ES-I3 (cell line): ENCODE data around the gene MIGA1.
"Not testable (repeated sequence)": the region's sequence is repeated elsewhere in the genome, so short reads cannot be mapped to it uniquely, and the experiment has no call there.

Experiments
- H3K36me3 ChIP-seq: 2 replicates; pipeline ENCODE4 v1.6.1; 2013; ENCODE audit warnings: mild to moderate bottlenecking, low read length, control low read depth, moderate library complexity; ENCODE audit not compliant: insufficient read depth
- H3K4me1 ChIP-seq: 2 replicates; pipeline ENCODE4 v1.6.1; 2013; ENCODE audit warnings: mild to moderate bottlenecking, control low read depth, low read length; ENCODE audit not compliant: insufficient read depth
- H3K9ac ChIP-seq: 2 replicates; pipeline ENCODE4 v1.6.1; 2013; ENCODE audit warnings: low read depth, mild to moderate bottlenecking, low read length, moderate library complexity
- H3K9me3 ChIP-seq: 2 replicates; pipeline ENCODE4 v1.6.1; 2013; ENCODE audit warnings: mild to moderate bottlenecking, low read length, moderate library complexity; ENCODE audit not compliant: control insufficient read depth, insufficient read depth

MIGA1 gene

GRCh38 chr1:77888781-77889642 is 109.6 kb downstream of the MIGA1 start:
- peak overlapping the region; percentile 88 for H3K9ac ChIP-seq

DNA sequence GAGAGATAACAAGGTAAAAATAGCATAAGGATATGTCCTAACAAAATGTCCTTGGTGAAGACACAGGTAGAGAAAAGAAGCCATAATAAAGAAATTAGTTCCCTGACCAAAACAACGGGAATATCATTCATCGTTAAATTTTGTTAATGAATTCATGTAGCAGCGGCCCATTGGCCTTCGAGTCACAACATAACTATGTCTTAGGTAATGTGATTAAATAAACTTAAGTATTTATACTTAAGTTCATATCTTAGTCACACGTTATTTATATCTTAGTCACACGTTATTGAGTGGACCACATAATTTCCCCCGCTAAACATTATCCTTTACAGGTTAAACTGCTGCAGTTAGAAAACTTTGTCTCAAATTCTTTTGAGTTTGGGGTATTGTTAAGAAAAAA is 110.2 kb downstream of the MIGA1 start:
- H3K9ac ChIP-seq: peak overlapping the region; percentile 88
- no peaks in the 10 kb centered on the region for H3K36me3 ChIP-seq
- no peaks in the 10 kb centered on the region for H3K9me3 ChIP-seq
- H3K4me1 ChIP-seq: no peaks in the 10 kb centered on the region; the same call in 1 of the 2 replicates

More at GRCh38 chr1:77888781-77889642, 109.6 kb downstream of the MIGA1 start:
- Histone ChIP-seq H3K36me3 (no peaks in the 10 kb centered on the region), H3K9me3 (no peaks in the 10 kb centered on the region), H3K4me1 (no peaks in the 10 kb centered on the region; the same call in 1 of the 2 replicates)

DNA sequence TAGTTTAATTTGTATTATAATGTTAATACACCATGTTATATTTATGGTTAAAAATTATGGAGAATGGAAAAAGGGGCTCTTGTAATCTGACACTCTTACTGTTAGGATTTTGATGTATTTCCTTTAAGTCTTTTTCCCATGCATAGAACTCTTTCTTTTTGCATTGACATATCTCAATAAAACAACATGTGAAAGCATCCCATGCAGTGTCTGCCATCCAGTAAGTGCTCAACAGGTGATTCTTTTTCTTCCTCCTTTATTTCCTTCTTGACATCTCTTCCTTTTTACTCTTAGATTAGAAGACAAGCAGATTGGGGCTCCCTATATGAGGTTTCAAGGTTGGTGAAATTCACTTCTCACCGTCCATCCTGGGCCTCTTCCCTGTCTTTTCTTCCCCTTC is 111.8 kb downstream of the MIGA1 start:
- no peak overlapping the region for H3K9ac ChIP-seq
- H3K4me1 ChIP-seq: no peaks in the 10 kb centered on the region; the same call in 1 of the 2 replicates
- no peaks in the 10 kb centered on the region for H3K36me3 ChIP-seq
- H3K9me3 ChIP-seq: no peaks in the 10 kb centered on the region

DNA sequence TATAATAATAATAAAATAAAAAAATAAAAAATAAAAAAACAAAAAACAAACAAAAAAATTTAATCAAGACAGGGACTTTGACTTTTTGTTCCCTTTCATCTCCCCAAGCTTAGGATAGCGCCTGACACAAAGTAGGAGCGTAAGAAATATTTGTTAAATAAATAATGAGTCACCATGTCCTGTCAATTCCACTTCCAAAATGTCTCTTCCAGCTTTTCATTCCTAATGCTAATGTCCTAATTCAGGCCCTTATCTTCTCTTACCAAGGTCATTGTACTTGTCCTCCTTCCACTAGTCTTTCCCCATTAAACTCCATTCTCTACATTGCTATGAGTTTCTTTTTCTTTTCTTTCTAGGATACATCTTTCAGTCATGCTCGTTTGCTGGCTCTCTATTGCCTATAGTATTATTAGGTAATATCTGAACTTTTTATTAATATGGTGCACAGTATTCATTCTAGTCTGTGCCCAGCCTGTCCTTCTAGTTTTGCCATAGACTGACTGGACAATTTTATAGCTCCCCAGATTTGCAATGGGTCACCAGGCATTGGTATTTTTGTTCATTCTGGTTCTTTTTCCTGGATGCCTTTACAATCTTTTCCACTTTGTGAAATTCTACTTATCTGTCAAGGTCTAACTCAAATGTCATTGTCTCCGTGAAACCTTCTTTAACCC is 120.3 kb downstream of the MIGA1 start:
- Histone ChIP-seq H3K4me1 (no peaks in the 10 kb centered on the region), H3K9me3 (no peaks in the 10 kb centered on the region), H3K9ac (no peak overlapping the region), H3K36me3 (no peaks in the 10 kb centered on the region)

DNA sequence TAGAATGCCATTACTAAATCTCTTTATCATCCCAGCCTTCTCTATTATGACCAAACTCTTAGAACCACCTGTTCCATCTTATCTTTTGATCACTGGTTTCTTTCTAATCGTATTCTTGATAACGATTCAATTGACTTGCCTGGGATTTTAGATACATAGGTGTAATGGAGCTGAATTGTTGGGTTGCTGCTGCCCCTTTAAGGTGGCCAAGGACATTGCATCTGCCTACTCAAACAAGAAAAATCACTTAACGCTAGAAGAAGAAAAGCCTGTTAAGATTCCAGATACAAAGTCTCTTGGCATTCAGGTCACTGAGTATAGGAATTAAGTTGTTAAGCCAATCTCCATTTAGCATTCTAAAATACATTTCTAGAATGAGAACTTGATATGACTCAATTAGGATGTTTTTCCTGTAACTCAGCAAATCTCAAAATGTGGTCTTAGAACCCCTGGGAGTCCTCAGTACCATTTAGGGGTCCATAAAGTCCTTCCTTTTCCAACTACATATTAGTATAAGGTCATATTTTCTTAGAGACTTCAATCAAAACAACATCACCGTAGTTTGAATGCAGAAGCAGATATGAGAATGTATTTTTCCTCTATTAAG is 121.3 kb downstream of the MIGA1 start:
- Histone ChIP-seq H3K9ac (no peak overlapping the region), H3K4me1 (no peaks in the 10 kb centered on the region), H3K9me3 (no peaks in the 10 kb centered on the region), H3K36me3 (no peaks in the 10 kb centered on the region)

GRCh38 chr1:77905603-77906002 is 126.2 kb downstream of the MIGA1 start:
- no peaks in the 10 kb centered on the region for H3K9me3 ChIP-seq
- H3K4me1 ChIP-seq: no peaks in the 10 kb centered on the region
- no peak overlapping the region for H3K9ac ChIP-seq
- no peaks in the 10 kb centered on the region for H3K36me3 ChIP-seq

GRCh38 chr1:77906019-77906545 is 126.6 kb downstream of the MIGA1 start:
- no peaks in the 10 kb centered on the region for H3K36me3 ChIP-seq
- H3K9me3 ChIP-seq: no peaks in the 10 kb centered on the region
- H3K9ac ChIP-seq: no peak overlapping the region
- no peaks in the 10 kb centered on the region for H3K4me1 ChIP-seq

GRCh38 chr1:77906624-77907023 is 127.2 kb downstream of the MIGA1 start:
- Histone ChIP-seq H3K9me3 (no peaks in the 10 kb centered on the region), H3K36me3 (no peaks in the 10 kb centered on the region), H3K9ac (no peak overlapping the region), H3K4me1 (no peaks in the 10 kb centered on the region)

DNA sequence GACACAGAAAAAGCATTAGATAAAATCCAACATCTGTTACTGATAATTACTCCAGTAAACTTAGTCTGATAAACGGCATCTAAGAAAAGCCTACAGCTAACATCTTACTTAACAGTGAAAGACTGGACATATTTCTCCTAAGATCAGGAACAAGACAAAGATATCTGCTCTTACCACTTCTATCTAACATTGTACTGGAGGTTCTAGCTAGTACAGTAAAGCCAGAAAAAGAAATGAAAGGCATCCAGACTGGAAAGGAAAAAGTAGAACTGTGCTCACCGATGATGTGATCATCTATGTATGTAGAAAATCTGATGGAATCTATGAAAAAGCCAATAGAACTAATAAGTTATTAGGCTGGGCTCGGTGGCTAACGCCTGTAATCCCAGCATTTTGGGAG is 130.7 kb downstream of the MIGA1 start:
- Histone ChIP-seq H3K9me3 (no peaks in the 10 kb centered on the region), H3K4me1 (no peaks in the 10 kb centered on the region), H3K9ac (no peak overlapping the region), H3K36me3 (no peaks in the 10 kb centered on the region)

DNA sequence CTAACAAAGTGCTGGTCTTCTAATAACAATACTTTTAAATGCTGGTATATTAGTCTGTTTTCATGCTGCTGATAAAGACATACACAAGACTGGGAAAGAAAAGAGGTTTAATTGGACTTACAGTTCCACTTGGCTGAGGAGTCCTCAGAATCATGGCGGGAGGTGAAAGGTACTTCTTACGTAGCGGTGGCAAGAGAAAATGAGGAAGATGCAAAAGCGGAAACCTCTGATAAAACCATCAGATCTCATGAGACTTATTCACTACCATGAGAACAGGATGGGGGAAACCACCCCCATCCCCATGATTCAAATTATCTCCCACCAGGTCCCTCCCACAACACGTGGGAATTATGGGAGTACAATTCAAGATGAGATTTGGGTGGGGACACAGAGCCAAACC is 139.5 kb downstream of the MIGA1 start:
- H3K4me1 ChIP-seq, H3K36me3 ChIP-seq, H3K9me3 ChIP-seq, H3K9ac ChIP-seq: not testable (repeated sequence)

DNA sequence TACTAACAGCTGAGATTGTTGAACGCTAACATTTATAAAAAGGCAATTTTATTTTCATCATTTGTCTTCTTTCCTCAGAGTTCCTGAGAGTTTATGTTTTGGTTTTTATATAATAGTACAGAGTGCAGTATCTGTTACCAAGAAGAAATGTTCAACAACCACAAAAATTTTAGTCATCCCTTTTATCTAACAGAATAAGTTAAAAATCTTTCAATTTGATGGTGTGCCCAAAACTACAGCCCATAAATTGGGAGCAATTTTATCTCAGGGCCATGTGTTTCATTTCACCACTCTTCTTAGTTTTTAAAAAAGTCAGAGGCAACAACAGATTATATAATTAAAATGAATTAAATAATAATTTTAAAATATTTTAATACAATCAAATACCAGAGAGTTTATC is 146.1 kb downstream of the MIGA1 start:
- no peaks in the 10 kb centered on the region for H3K9me3 ChIP-seq
- H3K4me1 ChIP-seq: no peaks in the 10 kb centered on the region
- no peaks in the 10 kb centered on the region for H3K36me3 ChIP-seq
- H3K9ac ChIP-seq: no peak overlapping the region

- H3K9ac ChIP-seq: no peak overlapping the region
Observed at GRCh38 chr1:77925956-77926355, 146.5 kb downstream of the MIGA1 start.

DNA sequence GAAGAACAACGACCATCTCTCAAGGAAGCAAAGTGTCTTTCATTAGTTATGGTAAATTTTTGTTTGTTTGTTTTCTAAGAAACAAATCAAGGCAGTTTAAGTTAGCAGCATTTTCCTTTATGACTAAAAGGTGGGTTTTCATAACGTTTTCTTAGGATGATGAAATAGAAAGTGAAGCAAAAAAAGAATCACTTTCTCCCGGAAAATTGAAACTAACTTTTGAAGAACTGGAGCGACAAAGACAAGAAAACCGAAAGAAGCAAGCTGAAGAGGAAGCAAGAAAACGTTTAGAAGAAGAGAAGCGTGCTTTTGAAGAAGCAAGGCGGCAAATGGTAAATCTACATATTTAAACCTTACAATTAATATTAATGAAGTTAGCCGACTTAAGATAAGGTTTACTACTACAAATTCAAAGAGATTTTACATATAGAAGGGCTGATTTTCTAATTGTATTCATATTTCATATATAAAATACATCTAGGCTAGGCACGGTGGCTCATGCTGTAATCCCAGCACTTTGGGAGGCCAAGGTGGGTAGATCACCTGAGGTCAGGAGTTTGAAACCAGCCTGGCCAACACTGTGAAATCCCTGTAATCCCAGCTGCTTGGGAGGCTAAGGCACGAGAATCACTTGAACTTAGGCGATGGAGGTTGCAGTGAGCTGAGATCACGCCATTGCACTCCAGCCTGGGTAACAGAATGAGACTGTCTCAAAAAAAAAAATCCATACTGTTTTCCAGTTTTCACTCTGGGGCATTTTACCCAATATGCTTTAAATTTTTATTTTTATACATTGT is 147.3 kb downstream of the MIGA1 start:
- Histone ChIP-seq H3K9ac (no peak overlapping the region), H3K9me3 (no peaks in the 10 kb centered on the region), H3K4me1 (no peaks in the 10 kb centered on the region), H3K36me3 (no peaks in the 10 kb centered on the region)

More at GRCh38 chr1:77925956-77926355, 146.5 kb downstream of the MIGA1 start:
- H3K4me1 ChIP-seq: no peaks in the 10 kb centered on the region
- H3K36me3 ChIP-seq: no peaks in the 10 kb centered on the region
- no peaks in the 10 kb centered on the region for H3K9me3 ChIP-seq

DNA sequence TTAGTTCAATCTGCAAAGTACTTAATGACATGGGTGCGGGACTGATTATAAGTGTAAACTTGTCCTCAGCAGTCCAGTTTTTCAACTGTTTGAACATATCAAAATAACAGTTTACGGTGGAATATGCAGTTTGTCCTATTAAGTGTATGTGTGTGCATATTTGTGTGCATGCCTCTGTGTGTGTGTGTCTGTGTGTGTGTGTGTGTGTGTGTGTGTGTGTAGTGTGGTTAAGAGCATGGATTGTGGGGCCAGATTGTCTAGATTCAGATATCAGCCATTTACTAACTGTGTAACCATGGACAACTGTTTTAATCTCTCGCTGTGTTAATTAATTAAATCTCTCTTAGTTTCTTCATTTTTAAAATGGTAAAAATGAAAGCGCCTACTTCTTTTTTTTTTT is 148.0 kb downstream of the MIGA1 start:
- no peaks in the 10 kb centered on the region for H3K9me3 ChIP-seq
- H3K36me3 ChIP-seq: no peaks in the 10 kb centered on the region
- no peaks in the 10 kb centered on the region for H3K4me1 ChIP-seq
- no peak overlapping the region for H3K9ac ChIP-seq
